HG03342 (cell line): ENCODE results near the gene STAMBP.
"Not testable (repeated sequence)": the region's sequence is repeated elsewhere in the genome, so short reads cannot be mapped to it uniquely, and the experiment has no call there.

Source experiments
- ATAC-seq: cut with Tn5 transposase; IDR thresholded peaks from one replicate; pipeline ENCODE4 v1.9.1; 2021; ENCODE audit warnings: mild to moderate bottlenecking, moderate library complexity; ENCODE audit not compliant: unreplicated experiment

STAMBP gene

DNA sequence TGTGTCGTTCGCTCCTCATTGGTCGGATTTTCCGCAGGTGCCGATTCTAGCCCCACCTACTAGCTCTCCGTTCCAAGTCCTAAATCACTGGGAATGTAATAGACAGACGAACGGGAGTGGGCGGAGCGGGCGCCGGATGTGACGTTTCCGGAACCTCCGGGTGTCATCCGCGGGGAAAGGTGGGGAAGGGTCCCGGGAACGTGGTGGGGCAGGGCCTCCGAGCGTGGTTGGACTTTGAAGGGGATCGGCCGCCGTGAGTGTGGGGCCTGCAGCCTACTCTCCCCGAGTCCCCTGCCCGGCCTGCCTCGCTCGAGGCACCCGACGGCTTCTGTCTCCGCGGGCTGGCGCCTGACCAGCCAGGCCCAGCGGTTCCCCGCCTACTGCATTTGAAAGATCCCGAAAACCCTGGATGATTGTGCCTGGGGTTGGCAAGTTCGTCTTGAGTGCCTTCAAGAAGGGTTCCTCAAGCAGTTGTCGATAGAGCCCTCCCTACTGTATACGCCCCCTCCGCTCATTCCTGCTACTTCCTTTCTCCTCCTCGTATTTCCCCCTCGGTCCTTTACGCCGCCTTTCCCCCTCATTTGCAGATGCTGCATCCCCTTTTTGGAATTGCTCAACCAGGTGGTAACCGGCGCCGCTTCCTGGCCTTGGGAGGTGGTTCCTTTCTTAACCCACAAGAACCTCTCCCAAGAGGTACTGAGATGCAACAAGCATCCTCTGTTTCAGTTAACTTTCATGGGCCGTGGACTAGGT is at the start of gene STAMBP:
TSS of gene STAMBP (plus strand) at position 144 of the 753 bp plus-strand sequence. CDS start 1,896 bp downstream, outside the sequence.
- peak; percentile 78 for ATAC-seq

DNA sequence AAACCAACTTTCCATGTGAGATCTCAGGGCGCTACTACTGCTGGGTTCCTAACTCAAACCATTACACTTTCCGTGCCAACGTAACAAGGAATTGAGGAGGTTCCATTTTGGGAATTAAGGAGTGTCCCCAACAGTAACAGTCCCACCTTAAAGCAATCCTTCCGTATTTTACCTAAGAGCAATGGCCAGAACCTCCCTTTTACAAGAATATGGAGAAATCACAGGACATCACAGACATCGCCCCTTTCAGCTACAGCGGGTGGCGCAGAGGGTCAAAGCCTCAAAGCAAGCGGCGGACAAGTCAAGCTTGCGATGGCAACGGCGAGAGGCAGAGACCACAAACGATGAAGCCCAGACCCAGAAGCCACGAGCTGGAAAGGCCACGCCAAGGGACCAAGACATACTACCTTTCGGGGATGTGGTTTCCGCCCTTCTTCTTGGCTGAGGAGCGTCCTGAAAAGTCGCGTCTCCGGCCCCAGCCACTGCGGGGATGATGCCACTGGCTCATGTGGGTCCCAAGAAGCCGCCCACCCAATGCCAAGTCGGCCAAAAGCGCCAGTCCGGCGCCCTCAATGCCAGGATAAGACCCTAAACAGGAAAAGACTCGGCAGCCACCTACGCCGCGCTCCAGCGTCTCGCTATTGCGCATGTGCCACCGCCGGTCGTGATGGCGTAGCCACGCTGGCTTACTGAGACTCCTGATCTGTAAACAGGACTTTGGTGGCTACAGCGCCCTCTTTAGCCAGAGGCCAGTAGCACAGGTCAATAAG is 49.1 kb upstream of the STAMBP start, which contains the start of gene DUSP11:
TSS of gene DUSP11 (minus strand) at position 637 of the 770 bp plus-strand sequence. CDS start at position 508, 129 bp downstream.
- peak; percentile 99 for ATAC-seq

DNA sequence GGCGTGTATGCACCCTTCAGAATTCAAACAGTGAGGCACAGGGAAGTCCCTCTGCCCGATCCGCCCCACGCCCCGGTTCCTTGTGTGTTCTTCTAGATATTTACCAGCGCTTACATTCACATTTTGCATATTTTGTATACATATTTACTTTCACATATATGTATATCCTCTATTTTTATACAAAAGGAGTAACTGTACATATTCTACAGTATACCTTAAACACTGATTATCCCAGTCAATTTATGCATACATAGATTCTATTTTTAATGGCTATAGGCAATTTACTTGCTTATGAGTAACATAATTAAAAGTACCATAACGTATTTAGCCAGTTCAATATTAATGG is 48.6 kb upstream of the STAMBP start:
- no peak for ATAC-seq

DNA sequence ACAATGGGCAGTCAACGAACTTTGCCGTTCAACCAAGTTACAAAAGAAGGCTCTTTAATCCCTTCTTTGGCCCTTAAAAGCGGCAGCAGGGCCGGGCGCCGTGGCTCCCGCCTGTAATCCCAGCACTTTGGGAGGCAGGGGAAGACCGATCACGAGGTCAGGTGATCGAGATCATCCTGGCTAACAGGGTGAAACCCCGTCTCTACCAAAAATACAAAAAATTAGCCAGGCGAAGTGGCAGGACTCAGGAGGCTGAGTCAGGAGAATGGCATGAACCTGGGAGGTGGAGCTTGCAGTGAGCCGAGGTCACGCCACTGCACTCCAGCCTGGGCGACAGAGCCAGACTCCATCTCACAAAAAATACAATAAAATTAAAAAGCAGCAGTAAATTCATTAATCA is 45.4 kb upstream of the STAMBP start:
- ATAC-seq: not testable (repeated sequence)

DNA sequence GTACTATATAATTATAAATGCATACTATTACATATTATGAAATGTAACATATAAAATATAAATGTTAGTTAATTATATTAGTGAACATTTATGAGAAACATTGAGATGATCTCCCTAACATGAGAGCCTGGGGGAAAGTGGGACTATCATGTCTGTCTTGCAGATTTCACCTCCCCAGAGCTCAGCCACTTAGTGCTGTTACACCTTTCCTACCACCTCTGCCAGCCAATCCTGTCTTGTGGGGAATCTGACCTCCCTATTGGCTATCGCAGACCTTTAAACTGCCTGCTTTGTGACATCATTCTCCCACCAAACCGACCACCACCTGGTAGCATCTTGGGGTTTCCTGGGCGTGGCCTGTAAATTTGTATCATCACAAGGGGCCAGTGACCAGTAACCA is 44.9 kb upstream of the STAMBP start, which contains the start of gene C2orf78:
TSS of gene C2orf78 (plus strand) at position 301 of the 400 bp plus-strand sequence. CDS start 127 bp downstream, outside the sequence.
- ATAC-seq: not testable (repeated sequence)

DNA sequence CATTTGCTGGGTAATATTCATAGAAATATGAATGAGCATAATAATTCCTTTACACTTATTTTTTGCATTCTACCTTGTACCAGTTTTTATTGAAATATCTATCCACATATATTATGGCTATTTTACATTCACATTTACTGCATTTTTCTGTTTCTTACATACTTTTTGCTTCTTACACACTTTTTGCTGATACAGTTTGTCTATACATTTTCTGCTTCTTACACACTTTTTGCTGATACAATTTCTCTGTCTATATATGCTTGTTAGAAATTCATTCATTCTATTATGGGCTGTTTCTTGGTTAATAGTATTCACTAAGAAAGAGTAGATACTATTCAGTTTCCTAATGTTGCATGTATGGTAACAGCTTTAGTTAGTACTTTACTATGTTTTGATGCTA is 16.9 kb upstream of the STAMBP start:
- no peak for ATAC-seq

DNA sequence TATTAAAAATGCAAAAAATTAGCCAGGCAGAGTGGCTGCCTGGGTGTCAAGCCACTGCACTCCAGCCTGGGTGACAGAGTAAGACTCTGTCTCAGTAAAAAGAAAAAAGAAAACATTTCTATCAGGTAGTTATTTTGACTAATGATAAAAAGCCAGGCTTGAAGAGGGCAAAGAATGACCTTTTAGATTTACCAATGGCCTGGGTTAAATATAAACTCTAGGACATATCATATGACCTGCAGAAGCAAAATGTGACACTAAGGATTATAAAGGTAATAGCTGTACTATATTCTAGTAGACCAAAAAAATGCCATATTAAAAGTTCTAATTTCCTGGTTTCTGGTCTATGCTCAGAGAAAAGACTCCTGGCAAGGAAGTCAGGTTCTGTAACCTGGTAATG is 16.1 kb upstream of the STAMBP start:
- no peak for ATAC-seq

DNA sequence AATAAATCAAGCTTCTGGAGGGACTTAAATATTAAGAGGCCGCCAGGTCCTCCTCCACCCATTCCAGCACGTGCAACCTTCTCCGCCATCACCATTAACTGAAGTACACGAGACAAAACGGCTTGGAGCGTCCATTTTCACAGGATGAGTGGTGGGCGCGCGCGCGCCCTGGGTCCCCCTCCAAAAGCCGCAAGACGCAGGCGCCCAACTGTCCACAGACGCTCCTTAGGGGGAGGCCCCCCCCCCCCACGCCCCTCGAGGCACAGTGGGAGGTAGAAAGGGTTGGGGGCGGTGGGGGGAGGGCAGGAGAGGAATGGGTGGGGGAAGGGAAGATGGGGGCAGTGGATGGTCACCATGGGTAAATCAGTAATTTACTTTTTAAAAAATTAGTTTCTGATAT is 10.5 kb upstream of the STAMBP start:
- no peak for ATAC-seq

DNA sequence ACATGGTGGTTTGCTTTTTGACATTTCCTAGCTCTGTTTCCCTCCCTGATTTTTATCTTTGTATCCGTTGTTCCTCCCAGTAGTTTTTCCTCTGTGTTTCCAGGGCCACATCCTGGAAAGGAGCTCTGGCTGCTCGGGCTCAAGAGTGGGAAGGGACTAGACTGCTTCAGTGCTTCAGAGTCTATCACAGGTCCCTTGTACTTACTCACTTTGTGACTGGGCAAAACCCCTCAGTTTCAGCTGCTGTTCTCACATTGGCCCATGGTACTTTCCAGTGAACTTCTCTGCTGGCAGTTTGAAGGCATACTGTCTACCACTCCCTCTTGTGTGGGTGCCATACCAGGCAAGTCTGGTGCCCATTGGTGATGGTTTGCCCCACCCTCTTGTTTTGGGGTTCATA is 7.5 kb upstream of the STAMBP start:
- ATAC-seq: peak; percentile 64

DNA sequence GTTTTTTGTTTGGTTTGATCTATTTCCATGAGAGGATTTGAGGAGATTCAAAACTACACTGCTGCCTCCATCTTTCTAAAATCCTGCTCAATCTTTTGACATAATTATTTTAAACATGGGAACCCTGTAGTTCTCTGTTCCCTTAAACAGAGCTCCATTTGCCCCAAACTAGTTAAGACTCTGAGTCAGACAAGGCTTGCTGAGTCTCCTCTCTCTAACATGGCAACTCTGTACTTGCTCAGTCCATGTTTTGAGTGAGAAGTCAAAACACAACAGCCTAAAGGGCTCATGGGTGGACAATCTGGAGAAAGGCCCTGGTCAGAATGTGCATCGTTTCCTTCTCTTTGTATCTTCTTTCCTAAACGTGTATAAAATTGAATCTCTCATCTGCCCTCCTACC is 7.1 kb upstream of the STAMBP start:
- no peak for ATAC-seq

DNA sequence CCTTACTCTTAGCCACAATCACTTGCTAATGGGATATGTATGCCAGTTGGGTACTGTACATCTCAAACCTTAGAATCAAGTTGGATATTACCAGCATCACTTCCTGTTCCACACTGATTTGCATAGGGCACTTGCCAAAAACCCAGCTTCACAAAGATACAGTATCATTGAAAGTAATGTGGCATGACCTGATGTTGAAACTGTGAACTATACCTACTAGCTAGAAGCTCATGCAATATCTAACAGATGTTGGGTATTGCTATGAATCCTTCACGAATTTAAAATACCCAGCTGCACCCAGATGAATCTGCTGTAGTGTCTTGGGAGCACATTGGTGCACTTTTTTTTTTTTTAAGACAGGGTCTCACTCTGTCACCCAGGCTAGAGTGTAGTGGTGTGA is 6.5 kb upstream of the STAMBP start:
- peak; percentile 64 for ATAC-seq

DNA sequence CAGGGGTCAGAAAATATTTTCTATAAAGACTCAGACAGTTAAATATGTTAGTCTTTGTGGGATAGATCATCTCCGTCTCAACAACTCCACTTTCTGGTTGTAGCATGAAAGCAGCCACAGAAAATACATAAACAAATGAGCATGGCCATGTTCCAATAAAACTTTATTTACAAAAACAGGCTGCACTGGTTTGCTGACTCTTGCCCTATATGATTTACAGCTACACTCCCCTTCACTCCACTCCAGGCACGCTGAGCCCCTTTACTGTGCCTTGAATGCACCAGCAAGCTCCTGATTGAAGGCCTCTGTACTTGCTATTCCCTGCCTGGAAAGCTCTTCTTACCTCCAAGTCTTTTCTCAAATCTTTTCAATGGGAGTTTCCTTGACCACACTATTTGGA is 5.8 kb upstream of the STAMBP start:
- no peak for ATAC-seq

DNA sequence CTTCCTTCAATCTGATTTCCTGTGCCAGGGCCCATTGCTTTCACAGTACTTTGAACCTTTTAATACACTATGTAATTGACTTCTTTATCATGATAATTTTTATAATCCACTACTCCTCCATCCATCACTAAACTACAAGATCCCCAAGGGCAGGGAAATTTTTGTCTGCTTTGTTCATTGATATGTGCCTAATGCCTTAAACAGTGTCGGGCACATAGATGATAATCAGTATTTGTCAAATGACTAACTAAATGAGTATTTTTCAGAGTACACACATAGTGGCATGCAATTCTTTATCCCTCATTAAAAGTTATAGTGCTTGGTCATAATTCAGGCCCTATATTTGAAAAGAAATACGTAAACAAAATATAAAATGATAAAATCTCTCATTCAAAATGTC is 5.3 kb upstream of the STAMBP start:
- no peak for ATAC-seq

DNA sequence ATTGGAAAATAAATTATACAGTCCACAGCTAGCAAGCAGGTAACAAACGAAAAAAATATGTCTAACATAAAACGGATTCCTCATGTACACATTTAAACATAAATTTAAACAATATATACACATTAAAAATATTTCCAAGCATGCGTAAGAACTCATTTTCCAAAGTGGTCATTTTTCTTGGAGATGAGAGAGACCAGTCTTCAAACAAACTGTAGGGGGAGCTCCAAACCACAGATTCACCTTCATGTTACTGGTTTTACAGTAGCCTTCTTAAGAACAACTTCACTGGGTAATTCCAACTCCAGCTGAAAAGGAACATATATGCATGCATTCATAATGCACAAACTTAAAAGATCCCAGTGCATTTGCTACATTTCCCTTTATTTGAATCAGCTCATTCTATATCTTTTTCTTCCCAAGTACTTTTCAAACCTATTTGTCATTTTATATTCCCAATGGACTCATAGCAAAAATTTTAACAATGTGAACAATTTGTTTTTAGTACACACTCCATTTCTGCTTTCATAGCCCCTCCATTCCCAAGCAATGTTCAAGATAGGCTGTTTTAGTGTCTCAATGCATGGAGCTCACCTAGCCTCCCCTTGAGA is 4.7 kb upstream of the STAMBP start:
- no peak for ATAC-seq

DNA sequence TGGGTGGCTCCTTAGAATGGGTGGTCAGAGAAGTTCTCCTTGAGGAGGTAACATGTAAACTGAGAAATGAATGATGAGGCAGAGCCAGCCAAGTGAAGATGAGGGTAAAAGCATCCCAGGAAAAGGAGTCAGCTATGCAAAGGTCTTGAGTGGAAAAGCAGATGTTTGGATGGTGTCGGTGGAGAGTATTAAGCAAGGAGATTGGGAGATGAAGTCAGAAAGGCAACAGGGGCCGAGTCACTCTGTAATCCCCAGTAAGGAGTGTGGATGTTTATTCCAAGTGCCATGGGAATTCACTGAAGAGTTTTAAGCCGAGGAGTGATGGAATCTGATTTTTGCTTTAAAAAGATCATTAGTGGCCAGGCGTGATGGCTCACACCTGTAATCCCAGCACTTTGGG is 3.4 kb upstream of the STAMBP start:
- ATAC-seq: no peak

DNA sequence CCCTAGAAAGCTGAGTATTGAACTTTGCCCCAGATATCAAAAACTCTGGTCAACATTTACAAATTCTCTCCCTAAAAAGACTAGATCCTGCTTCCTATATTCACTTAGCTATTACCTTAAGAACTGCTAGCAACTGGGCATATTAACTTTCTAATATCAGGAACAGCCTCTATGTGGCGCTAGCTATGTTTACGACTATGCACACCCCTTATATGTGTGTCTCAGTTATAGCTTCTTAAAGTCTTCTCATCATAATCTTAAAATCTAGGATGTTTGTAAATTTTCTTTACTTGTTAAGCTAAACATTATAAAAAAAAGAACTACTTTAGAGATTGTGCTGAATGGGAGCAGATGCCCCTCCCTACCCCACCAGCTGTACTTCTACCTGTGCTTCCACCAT is 1.7 kb upstream of the STAMBP start:
- ATAC-seq: no peak

DNA sequence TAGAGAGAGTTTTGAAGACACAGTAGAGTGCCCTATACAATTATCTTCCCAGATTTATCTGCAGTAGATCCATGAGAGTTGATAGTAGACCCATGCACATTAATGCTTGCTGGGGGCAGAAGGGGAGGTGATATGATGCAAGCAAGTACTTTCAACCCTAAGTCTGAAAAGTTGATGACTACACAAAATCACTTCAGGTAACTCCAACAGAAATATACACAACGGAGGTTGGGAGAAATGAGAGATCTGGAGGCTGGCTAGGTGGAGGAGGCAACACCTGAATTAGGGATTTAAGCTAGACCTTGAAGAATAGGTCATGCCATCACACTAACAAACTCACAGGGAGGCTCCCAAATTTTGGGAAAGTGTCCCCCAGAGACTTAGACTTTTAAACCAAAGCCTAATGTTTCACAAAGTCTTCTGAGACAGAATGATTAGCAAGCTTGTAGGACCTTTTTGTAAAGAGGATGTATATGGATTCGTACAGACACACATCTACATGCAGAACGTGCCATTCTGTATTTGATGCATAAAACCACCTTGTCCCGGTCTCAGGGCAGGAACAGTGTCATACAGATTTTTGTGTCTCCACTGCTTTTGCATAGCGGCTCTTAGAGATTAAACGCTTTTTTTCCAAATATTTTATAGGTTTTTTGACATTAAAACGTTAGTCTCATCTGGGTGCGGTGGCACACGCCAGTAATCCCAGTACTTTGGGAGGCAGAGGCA is 937 bp upstream of the STAMBP start:
- ATAC-seq: no peak

DNA sequence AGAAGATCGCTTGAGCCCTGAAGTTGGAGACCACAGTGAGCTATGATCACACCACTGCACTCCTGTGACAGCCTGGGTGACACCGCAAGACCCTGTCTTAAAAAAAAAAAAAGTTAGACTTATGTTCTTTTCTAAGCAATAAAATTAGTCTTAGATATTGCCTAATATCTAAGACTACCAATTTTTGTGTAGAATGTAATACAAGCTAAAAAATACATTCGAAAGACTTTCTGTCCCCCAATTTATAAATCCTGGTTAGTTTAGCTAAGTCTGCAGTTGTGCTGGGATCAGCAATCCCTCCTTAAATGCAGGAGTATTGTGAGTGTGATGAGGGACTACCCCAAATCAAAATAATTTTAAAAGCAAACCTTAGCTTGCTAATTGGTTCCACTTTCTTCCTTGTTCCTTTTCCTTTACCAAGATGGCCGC is 358 bp upstream of the STAMBP start:
- ATAC-seq: no peak

DNA sequence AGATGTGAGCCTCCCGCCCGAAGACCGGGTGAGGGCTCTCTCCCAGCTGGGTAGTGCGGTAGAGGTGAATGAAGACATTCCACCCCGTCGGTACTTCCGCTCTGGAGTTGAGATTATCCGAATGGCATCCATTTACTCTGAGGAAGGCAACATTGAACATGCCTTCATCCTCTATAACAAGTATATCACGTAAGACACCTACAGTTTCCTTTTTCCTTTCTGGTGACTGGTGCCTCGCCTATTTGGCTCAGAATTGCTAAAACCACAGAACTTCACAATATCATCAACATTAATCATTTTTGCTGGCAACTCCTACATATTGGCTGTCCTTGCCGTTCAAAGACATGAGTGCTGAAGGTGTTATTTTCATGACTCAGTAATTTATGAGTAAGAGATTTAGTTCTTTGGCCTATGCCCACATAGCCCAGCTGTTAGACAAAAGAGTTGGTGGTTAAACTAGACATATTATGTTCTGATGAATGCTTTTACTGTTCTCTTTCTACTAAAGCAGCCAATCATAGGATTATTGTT is 2.2 kb downstream of the STAMBP start:
- ATAC-seq: no peak

DNA sequence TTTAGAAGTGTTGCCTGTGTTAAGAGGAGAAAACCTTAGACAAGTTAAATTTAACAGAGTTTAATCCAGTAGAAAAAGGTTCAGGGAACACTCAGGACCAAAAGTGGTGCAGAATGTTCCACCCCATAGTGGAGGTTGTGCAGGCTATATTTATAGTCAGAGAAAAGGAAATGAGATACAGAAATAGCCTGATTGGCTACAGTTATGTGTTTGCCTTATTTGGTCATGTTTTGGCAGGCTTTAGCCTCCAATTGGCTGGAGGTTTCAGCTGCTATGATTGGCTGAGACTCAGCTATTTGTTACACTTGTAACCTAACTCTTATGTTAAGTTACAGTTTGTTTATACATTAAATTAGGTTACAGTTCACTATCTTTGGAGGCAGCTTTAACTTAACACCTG is 4.2 kb downstream of the STAMBP start:
- no peak for ATAC-seq
